HEK293 (cell line): ENCODE results near the gene ITGAX.

ENCODE experiments used
- CTCF ChIA-PET: fragments of 350-600 bp; formaldehyde crosslinking; extraction: SDS; loops from one replicate; lab custom pipeline; 2021; ENCODE audit warnings: antibody characterized with exemption; lab: Yijun Ruan, JAX
- POLR2A ChIA-PET: fragments of 300-600 bp; formaldehyde crosslinking; extraction: SDS; loops from one replicate; lab custom pipeline; 2020; ENCODE audit warnings: antibody characterized with exemption, inconsistent platforms; lab: Yijun Ruan, JAX
- H3K27ac ChIP-seq: fragments of 200-500 bp; sonication (Bioruptor generic); 2 replicates; pipeline ENCODE4 v1.5.1; 2014; ENCODE audit warnings: low read depth, low read length, control low read depth, inconsistent platforms; ENCODE audit errors: extremely low read depth
- H3K36me3 ChIP-seq, 2 experiments: fragments of 200-500 bp in 1 of 2; sonication (Bioruptor generic) in 1 of 2; 1 replicate in 1 of 2; 2 replicates in 1 of 2; pipeline ENCODE4 v1.5.1; 2014 to 2017; ENCODE audit warnings: inconsistent platforms in 2 of 2, low read length in 2 of 2; ENCODE audit not compliant: control insufficient read depth in 2 of 2, insufficient read depth in 1 of 2
- H3K4me1 ChIP-seq: fragments of 200-500 bp; sonication (Bioruptor generic); 2 replicates; pipeline ENCODE4 v1.5.1; 2014; ENCODE audit warnings: mild to moderate bottlenecking, low read length, inconsistent platforms; ENCODE audit not compliant: control insufficient read depth, insufficient read depth
- H3K4me3 ChIP-seq: 2 replicates; pipeline ENCODE4 v1.5.1; 2011; ENCODE audit warnings: low read depth, mild to moderate bottlenecking, control low read depth, low read length, moderate library complexity
- H3K9me3 ChIP-seq: fragments of 200-500 bp; sonication (Bioruptor generic); 2 replicates; pipeline ENCODE4 v1.5.1; 2014; ENCODE audit warnings: low read depth, low read length, inconsistent platforms; ENCODE audit not compliant: control insufficient read depth, insufficient read depth
- AEBP2 ChIP-seq: fragments of 450-650 bp; formaldehyde crosslinking; IDR thresholded peaks from 2 replicates; pipeline ENCODE4 v1.5.1; 2016; ENCODE audit warnings: missing biosample characterization, missing genetic modification characterization, borderline replicate concordance
- ATF2 ChIP-seq: fragments of 450-650 bp; formaldehyde crosslinking; IDR thresholded peaks from 2 replicates; pipeline ENCODE4 v1.5.1; 2016; ENCODE audit warnings: missing biosample characterization, missing genetic modification characterization, low read depth
- HOXD13 ChIP-seq: sonication (generic); formaldehyde crosslinking; IDR thresholded peaks from 2 replicates; pipeline ENCODE4 v1.8.0; 2022; ENCODE audit warnings: missing genetic modification reagents, borderline replicate concordance
- KLF7 ChIP-seq: fragments of 450-650 bp; formaldehyde crosslinking; IDR thresholded peaks from 2 replicates; pipeline ENCODE4 v1.5.1; 2016; ENCODE audit warnings: missing biosample characterization, missing genetic modification characterization, borderline replicate concordance
- PRDM1 ChIP-seq: fragments of 450-650 bp; formaldehyde crosslinking; IDR thresholded peaks from 2 replicates; pipeline ENCODE4; 2016; ENCODE audit warnings: missing biosample characterization, missing genetic modification characterization
- SCRT2 ChIP-seq: fragments of 450-650 bp; formaldehyde crosslinking; IDR thresholded peaks from 2 replicates; pipeline ENCODE4 v1.5.1; 2016; ENCODE audit warnings: missing biosample characterization, missing genetic modification characterization
- ZBTB21 ChIP-seq: fragments of 450-650 bp; formaldehyde crosslinking; IDR thresholded peaks from 2 replicates; pipeline ENCODE4 v1.5.1; 2017; ENCODE audit warnings: missing biosample characterization, missing genetic modification characterization
- ZBTB48 ChIP-seq: fragments of 450-650 bp; formaldehyde crosslinking; IDR thresholded peaks from 2 replicates; pipeline ENCODE4 v1.5.1; 2016; ENCODE audit warnings: missing biosample characterization, missing genetic modification characterization
- ZBTB6 ChIP-seq: fragments of 450-650 bp; formaldehyde crosslinking; IDR thresholded peaks from 2 replicates; pipeline ENCODE4 v1.5.1; 2017; ENCODE audit warnings: missing biosample characterization, missing genetic modification characterization
- ZFP37 ChIP-seq: fragments of 450-650 bp; formaldehyde crosslinking; IDR thresholded peaks from 2 replicates; pipeline ENCODE4 v1.5.1; 2016; ENCODE audit warnings: missing biosample characterization, missing genetic modification characterization
- ZNF114 ChIP-seq: fragments of 450-650 bp; formaldehyde crosslinking; IDR thresholded peaks from 2 replicates; pipeline ENCODE4 v1.5.0; 2017; ENCODE audit warnings: missing biosample characterization, missing genetic modification characterization
- ZNF132 ChIP-seq: fragments of 450-650 bp; formaldehyde crosslinking; IDR thresholded peaks from 2 replicates; pipeline ENCODE4 v1.5.1; 2017; ENCODE audit warnings: missing biosample characterization, missing genetic modification characterization, borderline replicate concordance
- ZNF2 ChIP-seq: fragments of 450-650 bp; formaldehyde crosslinking; IDR thresholded peaks from 2 replicates; pipeline ENCODE4 v1.5.1; 2016; ENCODE audit warnings: missing biosample characterization, missing genetic modification characterization
- ZNF248 ChIP-seq: fragments of 450-650 bp; formaldehyde crosslinking; IDR thresholded peaks from 2 replicates; pipeline ENCODE4 v1.5.1; 2017; ENCODE audit warnings: missing biosample characterization, missing genetic modification characterization
- ZNF324 ChIP-seq: fragments of 450-650 bp; formaldehyde crosslinking; IDR thresholded peaks from 2 replicates; pipeline ENCODE4 v1.5.1; 2016; ENCODE audit warnings: missing biosample characterization, missing genetic modification characterization
- ZNF416 ChIP-seq: fragments of 450-650 bp; formaldehyde crosslinking; IDR thresholded peaks from 2 replicates; pipeline ENCODE4 v1.5.1; 2016; ENCODE audit warnings: missing biosample characterization, missing genetic modification characterization
- ZNF501 ChIP-seq: fragments of 450-650 bp; formaldehyde crosslinking; IDR thresholded peaks from 2 replicates; pipeline ENCODE4 v1.5.1; 2016; ENCODE audit warnings: missing biosample characterization, missing genetic modification characterization
- ZNF510 ChIP-seq: fragments of 450-650 bp; formaldehyde crosslinking; IDR thresholded peaks from 2 replicates; pipeline ENCODE4 v1.5.1; 2018; ENCODE audit warnings: mild to moderate bottlenecking, missing genetic modification characterization, missing biosample characterization; ENCODE audit not compliant: insufficient replicate concordance
- ZNF596 ChIP-seq: fragments of 450-650 bp; IDR thresholded peaks from 2 replicates; pipeline ENCODE4 v1.5.0; 2018; ENCODE audit warnings: missing biosample characterization, mild to moderate bottlenecking, missing genetic modification characterization, moderate library complexity
- ZNF76 ChIP-seq: fragments of 450-650 bp; formaldehyde crosslinking; IDR thresholded peaks from 2 replicates; pipeline ENCODE4; 2016; ENCODE audit warnings: low read depth, missing biosample characterization, missing genetic modification characterization, borderline replicate concordance
- ZSCAN5A ChIP-seq: fragments of 450-650 bp; formaldehyde crosslinking; IDR thresholded peaks from 2 replicates; pipeline ENCODE4 v1.5.1; 2016; ENCODE audit warnings: missing biosample characterization, missing genetic modification characterization
- TF ChIP-seq, protein P1 (sequence below): fragments of 450-650 bp; formaldehyde crosslinking; IDR thresholded peaks from 2 replicates; pipeline ENCODE4 v1.5.1; 2016; ENCODE audit warnings: missing biosample characterization, missing genetic modification characterization
- TF ChIP-seq, protein P2 (sequence below): fragments of 450-650 bp; formaldehyde crosslinking; IDR thresholded peaks from 2 replicates; pipeline ENCODE4 v1.5.1; 2016; ENCODE audit warnings: missing biosample characterization, missing genetic modification characterization

ITGAX gene

GRCh38 chr16:31377210-31377903 is 22.4 kb downstream of the ITGAX start:
- H3K9me3 ChIP-seq = no peaks in the 10 kb centered on the region
- ChIA-PET POLR2A (no interaction called here), CTCF (interaction anchor here (0.5 to 0.7 kb wide), 3 partner anchors 19 to 492 kb away, joined by 3 to 5 read pairs (median 3); no protein-coding TSS in a partner anchor)
- H3K4me3 ChIP-seq = no peak overlapping the region
- TF ChIP-seq, protein P1, sequence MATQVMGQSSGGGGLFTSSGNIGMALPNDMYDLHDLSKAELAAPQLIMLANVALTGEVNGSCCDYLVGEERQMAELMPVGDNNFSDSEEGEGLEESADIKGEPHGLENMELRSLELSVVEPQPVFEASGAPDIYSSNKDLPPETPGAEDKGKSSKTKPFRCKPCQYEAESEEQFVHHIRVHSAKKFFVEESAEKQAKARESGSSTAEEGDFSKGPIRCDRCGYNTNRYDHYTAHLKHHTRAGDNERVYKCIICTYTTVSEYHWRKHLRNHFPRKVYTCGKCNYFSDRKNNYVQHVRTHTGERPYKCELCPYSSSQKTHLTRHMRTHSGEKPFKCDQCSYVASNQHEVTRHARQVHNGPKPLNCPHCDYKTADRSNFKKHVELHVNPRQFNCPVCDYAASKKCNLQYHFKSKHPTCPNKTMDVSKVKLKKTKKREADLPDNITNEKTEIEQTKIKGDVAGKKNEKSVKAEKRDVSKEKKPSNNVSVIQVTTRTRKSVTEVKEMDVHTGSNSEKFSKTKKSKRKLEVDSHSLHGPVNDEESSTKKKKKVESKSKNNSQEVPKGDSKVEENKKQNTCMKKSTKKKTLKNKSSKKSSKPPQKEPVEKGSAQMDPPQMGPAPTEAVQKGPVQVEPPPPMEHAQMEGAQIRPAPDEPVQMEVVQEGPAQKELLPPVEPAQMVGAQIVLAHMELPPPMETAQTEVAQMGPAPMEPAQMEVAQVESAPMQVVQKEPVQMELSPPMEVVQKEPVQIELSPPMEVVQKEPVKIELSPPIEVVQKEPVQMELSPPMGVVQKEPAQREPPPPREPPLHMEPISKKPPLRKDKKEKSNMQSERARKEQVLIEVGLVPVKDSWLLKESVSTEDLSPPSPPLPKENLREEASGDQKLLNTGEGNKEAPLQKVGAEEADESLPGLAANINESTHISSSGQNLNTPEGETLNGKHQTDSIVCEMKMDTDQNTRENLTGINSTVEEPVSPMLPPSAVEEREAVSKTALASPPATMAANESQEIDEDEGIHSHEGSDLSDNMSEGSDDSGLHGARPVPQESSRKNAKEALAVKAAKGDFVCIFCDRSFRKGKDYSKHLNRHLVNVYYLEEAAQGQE (tag by site-specific recombination) = no peak
- TF ChIP-seq ZNF248 (tag by site-specific recombination) (no peak), ATF2 (no peak), ZNF501 (no peak), AEBP2 (tag by site-specific recombination) (no peak), ZFP37 (tag by site-specific recombination) (no peak), ZNF2 (tag by site-specific recombination) (no peak), ZSCAN5A (tag by site-specific recombination) (no peak), ZNF114 (tag by site-specific recombination) (no peak)
- H3K27ac ChIP-seq = no peak overlapping the region
- H3K4me1 ChIP-seq = no peaks in the 10 kb centered on the region
- H3K36me3 ChIP-seq = no peaks in the 10 kb centered on the region

- ChIA-PET POLR2A (no interaction called here), CTCF (no interaction called here)
- Histone ChIP-seq H3K4me1 (no peaks in the 10 kb centered on the region), H3K27ac (no peak overlapping the region), H3K36me3 (no peaks in the 10 kb centered on the region), H3K4me3 (no peak overlapping the region), H3K9me3 (no peaks in the 10 kb centered on the region)
- TF ChIP-seq ZBTB21 (tag by site-specific recombination) = no peak
- TF ChIP-seq HOXD13 (CRISPR knock-in tag) = no peak
- TF ChIP-seq ZNF596 = no peak
- TF ChIP-seq KLF7 (tag by site-specific recombination) = no peak
- TF ChIP-seq, protein P2, sequence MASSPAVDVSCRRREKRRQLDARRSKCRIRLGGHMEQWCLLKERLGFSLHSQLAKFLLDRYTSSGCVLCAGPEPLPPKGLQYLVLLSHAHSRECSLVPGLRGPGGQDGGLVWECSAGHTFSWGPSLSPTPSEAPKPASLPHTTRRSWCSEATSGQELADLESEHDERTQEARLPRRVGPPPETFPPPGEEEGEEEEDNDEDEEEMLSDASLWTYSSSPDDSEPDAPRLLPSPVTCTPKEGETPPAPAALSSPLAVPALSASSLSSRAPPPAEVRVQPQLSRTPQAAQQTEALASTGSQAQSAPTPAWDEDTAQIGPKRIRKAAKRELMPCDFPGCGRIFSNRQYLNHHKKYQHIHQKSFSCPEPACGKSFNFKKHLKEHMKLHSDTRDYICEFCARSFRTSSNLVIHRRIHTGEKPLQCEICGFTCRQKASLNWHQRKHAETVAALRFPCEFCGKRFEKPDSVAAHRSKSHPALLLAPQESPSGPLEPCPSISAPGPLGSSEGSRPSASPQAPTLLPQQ (tag by site-specific recombination) = no peak
- TF ChIP-seq ZBTB6 (tag by site-specific recombination) = no peak
- TF ChIP-seq ZNF510 (tag by site-specific recombination) = no peak
- TF ChIP-seq ZNF324 (tag by site-specific recombination) = no peak
- TF ChIP-seq ZNF132 (tag by site-specific recombination) = no peak
- TF ChIP-seq ZNF76 = no peak
- TF ChIP-seq ZBTB48 = no peak
- no peak for TF ChIP-seq ZNF416 (tag by site-specific recombination)
- TF ChIP-seq PRDM1 (tag by site-specific recombination) = no peak
- TF ChIP-seq SCRT2 (tag by site-specific recombination) = no peak
These were observed 25.2 kb downstream of the ITGAX start for GRCh38 chr16:31380201-31380600.
